Panc1 (cell line): ENCODE measurements around the gene KCNQ4. TPM values are rescaled to one million over a fixed set of nuclear protein-coding genes. Genes with fewer than 3 reads are reported as not detected.

Source experiments
- ATAC-seq: fragments of 200-7000 bp; cut with Tn5 transposase; 2 replicates; pipeline ENCODE4 v1.9.1; 2020; ENCODE audit warnings: mild to moderate bottlenecking, moderate library complexity
- BruUV-seq: library from RNA; stranded (reverse); fragments of 400-500 nt; replicated peaks from 2 replicates; lab custom pipeline; 2021; lab: Mats Ljungman, UMichigan
- CTCF ChIA-PET: fragments of 300-600 bp; sonication (Branson Sonifier 250); formaldehyde crosslinking; loops from one replicate; lab custom pipeline; 2022; ENCODE audit warnings: antibody characterized with exemption; lab: Charles Lee
- POLR2A ChIA-PET: fragments of 300-600 bp; sonication (Branson Sonifier 250); formaldehyde crosslinking; loops from one replicate; lab custom pipeline; 2022; ENCODE audit warnings: antibody characterized with exemption; lab: Charles Lee
- DNase-seq: peaks from one replicate; pipeline ENCODE4 v3.0.0-alpha.2; 2010; ENCODE audit warnings: low read depth, low spot score
- H3K27ac ChIP-seq: 2 replicates; pipeline ENCODE4 v1.5.1; 2011; ENCODE audit warnings: mild to moderate bottlenecking, low read length, inconsistent platforms
- H3K27me3 ChIP-seq: fragments of 200-500 bp; sonication (Bioruptor generic); 2 replicates; pipeline ENCODE4 v1.6.0; 2014; ENCODE audit warnings: low read length, inconsistent platforms; ENCODE audit not compliant: control insufficient read depth, insufficient read depth
- H3K36me3 ChIP-seq: fragments of 200-500 bp; sonication (Bioruptor generic); 2 replicates; pipeline ENCODE4 v1.5.1; 2014; ENCODE audit warnings: inconsistent platforms, mild to moderate bottlenecking, low read length, moderate library complexity; ENCODE audit not compliant: control insufficient read depth, insufficient read depth
- H3K4me1 ChIP-seq: 2 replicates; pipeline ENCODE4 v1.5.1; 2011; ENCODE audit warnings: inconsistent platforms, mild to moderate bottlenecking, low read length, moderate library complexity; ENCODE audit not compliant: control insufficient read depth, insufficient read depth
- H3K4me3 ChIP-seq, 2 experiments: 2 replicates each; pipeline ENCODE4 v1.5.1; 2011 to 2012; ENCODE audit warnings: low read depth in 2 of 2, low read length in 2 of 2, mild to moderate bottlenecking in 2 of 2, inconsistent platforms in 1 of 2, moderate library complexity in 1 of 2
- H3K9me3 ChIP-seq: fragments of 200-500 bp; sonication (Bioruptor generic); 2 replicates; pipeline ENCODE4 v1.5.1; 2014; ENCODE audit warnings: low read depth, mild to moderate bottlenecking, inconsistent platforms, low read length, moderate library complexity; ENCODE audit not compliant: control insufficient read depth, insufficient read depth
- POLR2AphosphoS5 ChIP-seq: IDR thresholded peaks from 2 replicates; pipeline ENCODE4 v1.6.1; 2012; ENCODE audit warnings: mild to moderate bottlenecking, low read depth, low read length, moderate library complexity
- SIN3A ChIP-seq: IDR thresholded peaks from 2 replicates; pipeline ENCODE4 v1.6.1; 2012; ENCODE audit warnings: low read depth, mild to moderate bottlenecking, low read length, moderate library complexity, borderline replicate concordance; ENCODE audit not compliant: insufficient read depth
- TCF7L2 ChIP-seq: IDR thresholded peaks from 2 replicates; pipeline ENCODE4 v1.6.1; 2011; ENCODE audit warnings: mild to moderate bottlenecking, low read depth, low read length, inconsistent platforms
- in situ Hi-C: cut with HindIII; loops from 2 replicates; pipeline ENCODE4 v1.10.0; 2016; ENCODE audit warnings: low sequenced_read_pairs, low pct_unique_long_range_greater_than_20kb
- intact Hi-C: fragments of 100-400 bp; cut with micrococcal nuclease; formaldehyde crosslinking; loops from one replicate; pipeline ENCODE4 v1.10.0; 2022; ENCODE audit not compliant: unreplicated experiment
- total RNA-seq: library from RNA; stranded (reverse); gene quantifications from one replicate; pipeline ENCODE4 v1.2.1, GENCODE V29; 2021; ENCODE audit not compliant: unreplicated experiment
- TF ChIP-seq, protein P1 (sequence below): fragments of 450-650 bp; IDR thresholded peaks from 2 replicates; pipeline ENCODE4 v1.5.1; 2017; ENCODE audit warnings: mild to moderate bottlenecking
- TF ChIP-seq, protein P2 (sequence below), 2 experiments: IDR thresholded peaks; 2 replicates each; pipeline ENCODE4 v1.6.1; 2011 to 2012; ENCODE audit warnings: low read depth in 2 of 2, control low read depth in 1 of 2, low read length in 1 of 2, mild to moderate bottlenecking in 1 of 2, moderate library complexity in 1 of 2; ENCODE audit not compliant: insufficient read depth in 1 of 2

Gene KCNQ4
- total RNA-seq, 1 experiment from 2014 or later, result 2.6 TPM

GRCh38 chr1:40810927-40811326, 27.3 kb downstream of the KCNQ4 start:
- BruUV-seq, result no TSS peak
- POLR2A ChIA-PET, result no interaction called here

DNA sequence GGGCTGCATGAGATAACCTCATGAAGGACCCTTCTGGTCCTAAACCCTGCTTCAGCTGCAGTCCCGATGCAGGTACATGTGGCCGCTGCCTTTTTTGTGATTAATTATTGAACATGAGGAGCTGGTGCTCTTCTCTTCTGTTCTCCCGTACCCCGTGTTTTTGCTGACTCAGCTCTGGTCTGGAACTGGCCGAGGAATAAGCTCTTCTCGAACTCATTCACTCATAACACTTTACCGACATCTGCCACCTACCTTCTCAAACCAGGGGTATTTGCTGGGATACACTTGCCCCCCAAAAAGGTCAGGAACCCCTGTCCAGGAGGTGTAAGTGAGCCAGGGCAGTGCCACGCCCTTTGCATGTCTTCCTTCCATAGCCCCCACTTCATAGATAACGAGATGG, 31.8 kb downstream of the KCNQ4 start:
- H3K27ac ChIP-seq, result no peak overlapping the region
- CTCF ChIA-PET, result no interaction called here

More at GRCh38 chr1:40810927-40811326, 27.3 kb downstream of the KCNQ4 start:
- Histone ChIP-seq H3K27me3 (no peaks in the 10 kb centered on the region), H3K9me3 (no peaks in the 10 kb centered on the region), H3K36me3 (no peaks in the 10 kb centered on the region), H3K4me3 (no peak overlapping the region), H3K4me1 (no peaks in the 10 kb centered on the region), H3K27ac (no peak overlapping the region)
- no peak for TF ChIP-seq TCF7L2
- TF ChIP-seq, protein P1, sequence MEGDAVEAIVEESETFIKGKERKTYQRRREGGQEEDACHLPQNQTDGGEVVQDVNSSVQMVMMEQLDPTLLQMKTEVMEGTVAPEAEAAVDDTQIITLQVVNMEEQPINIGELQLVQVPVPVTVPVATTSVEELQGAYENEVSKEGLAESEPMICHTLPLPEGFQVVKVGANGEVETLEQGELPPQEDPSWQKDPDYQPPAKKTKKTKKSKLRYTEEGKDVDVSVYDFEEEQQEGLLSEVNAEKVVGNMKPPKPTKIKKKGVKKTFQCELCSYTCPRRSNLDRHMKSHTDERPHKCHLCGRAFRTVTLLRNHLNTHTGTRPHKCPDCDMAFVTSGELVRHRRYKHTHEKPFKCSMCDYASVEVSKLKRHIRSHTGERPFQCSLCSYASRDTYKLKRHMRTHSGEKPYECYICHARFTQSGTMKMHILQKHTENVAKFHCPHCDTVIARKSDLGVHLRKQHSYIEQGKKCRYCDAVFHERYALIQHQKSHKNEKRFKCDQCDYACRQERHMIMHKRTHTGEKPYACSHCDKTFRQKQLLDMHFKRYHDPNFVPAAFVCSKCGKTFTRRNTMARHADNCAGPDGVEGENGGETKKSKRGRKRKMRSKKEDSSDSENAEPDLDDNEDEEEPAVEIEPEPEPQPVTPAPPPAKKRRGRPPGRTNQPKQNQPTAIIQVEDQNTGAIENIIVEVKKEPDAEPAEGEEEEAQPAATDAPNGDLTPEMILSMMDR, result no peak
- intact Hi-C loops, result no loop called here
- no peak for ATAC-seq
- CTCF ChIA-PET, result no interaction called here
- no peak for DNase-seq
- in situ Hi-C loops, result no loop called here

More for the DNA sequence above, 31.8 kb downstream of the KCNQ4 start:
- TF ChIP-seq POLR2AphosphoS5 (no peak), SIN3A (no peak), TCF7L2 (no peak)
- TF ChIP-seq, protein P2, sequence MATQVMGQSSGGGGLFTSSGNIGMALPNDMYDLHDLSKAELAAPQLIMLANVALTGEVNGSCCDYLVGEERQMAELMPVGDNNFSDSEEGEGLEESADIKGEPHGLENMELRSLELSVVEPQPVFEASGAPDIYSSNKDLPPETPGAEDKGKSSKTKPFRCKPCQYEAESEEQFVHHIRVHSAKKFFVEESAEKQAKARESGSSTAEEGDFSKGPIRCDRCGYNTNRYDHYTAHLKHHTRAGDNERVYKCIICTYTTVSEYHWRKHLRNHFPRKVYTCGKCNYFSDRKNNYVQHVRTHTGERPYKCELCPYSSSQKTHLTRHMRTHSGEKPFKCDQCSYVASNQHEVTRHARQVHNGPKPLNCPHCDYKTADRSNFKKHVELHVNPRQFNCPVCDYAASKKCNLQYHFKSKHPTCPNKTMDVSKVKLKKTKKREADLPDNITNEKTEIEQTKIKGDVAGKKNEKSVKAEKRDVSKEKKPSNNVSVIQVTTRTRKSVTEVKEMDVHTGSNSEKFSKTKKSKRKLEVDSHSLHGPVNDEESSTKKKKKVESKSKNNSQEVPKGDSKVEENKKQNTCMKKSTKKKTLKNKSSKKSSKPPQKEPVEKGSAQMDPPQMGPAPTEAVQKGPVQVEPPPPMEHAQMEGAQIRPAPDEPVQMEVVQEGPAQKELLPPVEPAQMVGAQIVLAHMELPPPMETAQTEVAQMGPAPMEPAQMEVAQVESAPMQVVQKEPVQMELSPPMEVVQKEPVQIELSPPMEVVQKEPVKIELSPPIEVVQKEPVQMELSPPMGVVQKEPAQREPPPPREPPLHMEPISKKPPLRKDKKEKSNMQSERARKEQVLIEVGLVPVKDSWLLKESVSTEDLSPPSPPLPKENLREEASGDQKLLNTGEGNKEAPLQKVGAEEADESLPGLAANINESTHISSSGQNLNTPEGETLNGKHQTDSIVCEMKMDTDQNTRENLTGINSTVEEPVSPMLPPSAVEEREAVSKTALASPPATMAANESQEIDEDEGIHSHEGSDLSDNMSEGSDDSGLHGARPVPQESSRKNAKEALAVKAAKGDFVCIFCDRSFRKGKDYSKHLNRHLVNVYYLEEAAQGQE (IDR thresholded peaks at IDR 0.05; ENCODE audit: insufficient read depth in 1 of 2, low read depth in 2 of 2, low read length in 1 of 2), result no peak
- TF ChIP-seq, protein P1, result no peak
- H3K27me3 ChIP-seq, result no peaks in the 10 kb centered on the region
- no TSS peak for BruUV-seq
- POLR2A ChIA-PET, result interaction anchor here (0.7 kb wide), 1 partner anchor 8 kb away, joined by 3 read pairs; no protein-coding TSS in a partner anchor
- intact Hi-C loops, result no loop called here
- no peaks in the 10 kb centered on the region for H3K4me1 ChIP-seq
- ATAC-seq, result no peak
- no peak for DNase-seq
- H3K9me3 ChIP-seq, result no peaks in the 10 kb centered on the region
- no peak overlapping the region for H3K4me3 ChIP-seq
- no peaks in the 10 kb centered on the region for H3K36me3 ChIP-seq
- in situ Hi-C loops, result no loop called here
